Fibroblast of the conjunctiva (primary cell): ENCODE results near the gene VAMP5.
"Not testable (repeated sequence)": the region's sequence is repeated elsewhere in the genome, so short reads cannot be mapped to it uniquely, and the experiment has no call there.

ENCODE experiments used
- DNase-seq: peaks from one replicate; pipeline ENCODE4 v3.0.0-alpha.2; 2010; ENCODE audit warnings: low read depth

VAMP5 gene

DNA sequence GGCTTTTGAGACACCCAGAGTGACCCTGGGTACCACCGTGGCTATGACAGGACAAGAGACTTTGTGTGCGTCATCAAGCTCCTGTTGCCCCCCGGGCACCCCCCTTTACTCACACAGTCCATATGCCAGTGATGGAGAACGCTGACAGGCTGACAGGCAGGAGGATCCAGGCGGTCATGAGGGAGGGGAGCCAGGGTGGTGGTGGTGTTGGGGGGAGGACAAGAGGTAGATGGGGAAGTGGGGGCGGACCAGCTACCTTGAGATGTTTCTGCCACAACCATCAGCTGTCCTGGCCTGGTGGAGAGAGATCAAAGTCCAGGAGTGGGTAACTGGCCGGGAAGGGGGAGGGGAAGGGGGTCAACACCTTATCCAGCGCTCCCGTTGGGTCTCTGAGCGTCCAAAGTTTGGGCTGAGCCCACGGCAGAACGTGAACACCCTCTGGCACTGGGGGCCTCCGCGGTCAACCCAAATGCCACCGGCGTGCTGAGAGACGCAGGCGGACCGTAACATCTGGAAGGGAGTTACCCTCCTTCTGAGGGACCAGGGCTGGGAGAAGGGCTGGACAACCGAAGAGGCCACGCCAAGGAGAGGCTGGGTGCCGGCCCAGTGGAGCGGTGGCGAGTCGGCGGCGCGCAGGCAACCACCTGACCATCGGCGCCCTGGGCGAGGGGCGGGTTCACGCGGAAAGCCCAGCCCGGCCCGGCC is 17.7 kb downstream of the VAMP5 start:
- no peak for DNase-seq

DNA sequence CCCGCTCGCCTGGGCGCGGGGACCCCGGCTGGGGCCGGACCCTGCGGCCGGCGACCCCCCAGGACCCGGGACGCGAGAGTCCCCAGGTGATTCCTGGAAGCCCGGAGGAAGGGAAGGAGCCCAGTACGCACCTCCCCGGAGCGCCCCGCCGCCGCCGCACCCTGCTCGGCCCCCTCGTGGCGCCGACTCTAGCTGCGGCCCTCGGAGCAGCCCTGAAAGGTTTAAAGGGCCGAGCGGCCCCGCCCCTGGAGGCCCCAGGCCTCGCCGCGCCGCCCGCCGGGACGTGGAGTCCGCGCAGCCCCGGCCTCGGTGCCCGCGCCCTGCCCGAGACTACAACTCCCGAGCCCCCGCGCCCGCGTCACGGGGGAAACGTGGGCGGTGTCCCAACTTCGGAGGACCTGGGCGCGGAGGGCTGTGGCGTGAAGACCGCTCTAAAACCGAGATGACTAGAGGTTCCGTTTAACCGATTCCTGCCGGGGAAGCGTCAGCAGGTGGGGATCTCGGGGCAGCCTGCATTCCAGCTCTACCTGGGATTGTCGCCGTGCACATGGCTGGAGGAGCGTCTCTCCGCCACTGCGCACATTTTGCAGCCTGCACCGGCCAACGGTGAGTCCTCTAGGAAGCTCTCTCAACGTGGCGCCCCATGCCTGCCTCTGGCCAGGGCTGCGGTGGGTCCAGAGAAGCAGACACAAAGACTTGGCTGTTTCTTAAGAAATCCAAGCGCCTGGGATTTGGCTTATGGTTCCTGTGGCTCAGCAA is 18.4 kb downstream of the VAMP5 start, which contains the start of gene TMEM150A:
Gene TMEM150A, minus strand, starts transcription at position 223 of the 759 bp plus-strand sequence. CDS start 750 bp downstream, outside the sequence.
- peak; percentile 74 for DNase-seq

DNA sequence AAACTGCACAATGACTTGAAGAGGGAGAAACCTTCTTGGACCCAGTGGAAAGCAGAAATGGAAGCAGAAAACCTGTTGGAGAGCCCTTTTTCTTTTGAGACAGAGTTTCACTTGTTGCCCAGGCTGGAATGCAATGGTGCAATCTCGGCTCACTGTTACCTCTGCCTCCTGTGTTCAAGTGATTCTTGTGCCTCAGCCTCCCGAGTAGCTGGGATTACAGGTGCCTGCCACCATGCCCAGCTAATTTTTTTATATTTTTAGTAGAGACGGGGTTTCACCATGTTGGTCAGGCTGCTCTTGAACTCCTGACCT is 19.9 kb downstream of the VAMP5 start:
- not testable (repeated sequence) for DNase-seq

DNA sequence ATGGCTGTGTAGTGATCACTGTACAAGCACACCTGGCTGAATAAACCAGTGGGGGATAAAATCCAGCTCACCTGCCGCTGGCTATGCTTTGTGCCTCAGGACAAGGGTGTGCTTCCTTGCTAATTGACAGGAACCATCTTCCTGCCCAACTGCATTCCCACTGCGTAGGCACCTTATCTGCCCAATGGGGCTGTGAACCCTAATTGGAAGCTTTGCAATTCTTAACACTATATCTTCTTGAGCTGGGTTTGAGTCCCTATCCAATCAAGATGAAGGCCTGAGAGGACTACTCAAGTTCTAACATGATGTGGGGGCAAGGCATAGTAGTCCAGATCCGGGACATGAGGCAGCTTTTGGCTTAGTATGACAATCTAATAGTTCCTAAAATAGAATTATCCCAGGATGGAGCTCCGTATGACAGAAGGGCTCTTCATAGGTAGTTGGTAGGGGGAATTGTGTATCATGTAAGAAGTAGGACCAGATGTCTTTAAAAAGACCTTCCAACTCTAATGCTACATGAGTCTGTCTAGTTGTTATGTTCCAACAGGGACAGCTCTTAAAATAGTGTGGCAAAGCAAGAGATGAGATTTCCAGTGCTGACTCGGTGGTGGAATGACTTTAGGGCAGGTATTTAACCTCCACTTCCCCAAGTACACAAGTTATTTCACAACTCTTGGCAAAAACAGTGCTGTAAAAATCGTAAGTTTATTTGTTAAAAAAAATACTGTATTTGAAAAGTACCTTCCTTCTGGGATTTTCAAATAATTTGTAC is 20.5 kb downstream of the VAMP5 start:
- no peak for DNase-seq

DNA sequence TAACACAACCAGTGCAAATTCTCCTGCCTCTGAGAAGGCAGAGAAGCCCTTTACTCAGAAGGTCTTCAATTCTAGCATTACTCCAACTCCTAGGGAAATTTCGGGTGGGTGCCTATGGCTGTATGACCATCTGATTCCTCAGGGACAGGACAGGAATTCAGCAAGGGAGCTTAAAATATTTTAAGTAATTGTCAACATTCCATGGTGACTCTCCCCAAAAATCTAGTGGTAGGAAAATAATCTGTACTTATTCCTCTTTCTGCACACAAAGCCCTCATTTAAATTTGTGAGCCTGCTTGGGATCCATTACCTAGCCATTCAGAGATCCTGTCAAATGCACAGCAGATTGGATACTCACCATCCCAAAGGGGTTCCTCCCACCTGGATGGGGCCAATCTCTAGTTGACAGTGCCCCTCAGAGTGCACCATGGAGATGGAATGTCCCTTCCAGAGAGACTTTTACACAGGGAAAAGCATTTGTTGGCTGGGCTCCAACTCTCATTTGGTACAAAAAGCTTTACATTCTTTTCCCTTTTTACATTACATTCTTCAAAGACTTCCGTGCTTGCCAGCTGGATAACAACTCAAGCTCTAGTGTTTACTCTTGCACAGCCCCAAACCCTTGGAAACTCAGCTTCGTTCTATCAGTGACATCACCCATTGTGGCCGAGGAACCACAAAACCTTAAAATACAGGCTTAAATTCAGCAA is 21.3 kb downstream of the VAMP5 start:
- peak; percentile 48 for DNase-seq

DNA sequence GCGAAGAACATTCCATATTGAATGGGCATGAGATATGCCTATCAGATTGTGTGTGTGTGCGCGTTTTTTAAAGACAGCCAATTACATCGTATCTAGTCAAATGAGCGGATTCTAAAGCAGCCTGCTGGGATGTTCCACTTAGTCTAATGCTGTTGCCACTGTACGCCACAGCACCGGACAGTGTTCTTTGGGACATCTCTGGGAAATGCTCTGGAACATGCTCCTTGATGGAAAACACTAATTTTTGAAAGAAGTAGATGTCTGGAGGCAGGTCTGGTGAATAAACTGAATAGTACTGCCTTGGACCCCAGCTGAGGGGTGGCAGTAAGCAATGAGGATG is 21.9 kb downstream of the VAMP5 start:
- DNase-seq: no peak

DNA sequence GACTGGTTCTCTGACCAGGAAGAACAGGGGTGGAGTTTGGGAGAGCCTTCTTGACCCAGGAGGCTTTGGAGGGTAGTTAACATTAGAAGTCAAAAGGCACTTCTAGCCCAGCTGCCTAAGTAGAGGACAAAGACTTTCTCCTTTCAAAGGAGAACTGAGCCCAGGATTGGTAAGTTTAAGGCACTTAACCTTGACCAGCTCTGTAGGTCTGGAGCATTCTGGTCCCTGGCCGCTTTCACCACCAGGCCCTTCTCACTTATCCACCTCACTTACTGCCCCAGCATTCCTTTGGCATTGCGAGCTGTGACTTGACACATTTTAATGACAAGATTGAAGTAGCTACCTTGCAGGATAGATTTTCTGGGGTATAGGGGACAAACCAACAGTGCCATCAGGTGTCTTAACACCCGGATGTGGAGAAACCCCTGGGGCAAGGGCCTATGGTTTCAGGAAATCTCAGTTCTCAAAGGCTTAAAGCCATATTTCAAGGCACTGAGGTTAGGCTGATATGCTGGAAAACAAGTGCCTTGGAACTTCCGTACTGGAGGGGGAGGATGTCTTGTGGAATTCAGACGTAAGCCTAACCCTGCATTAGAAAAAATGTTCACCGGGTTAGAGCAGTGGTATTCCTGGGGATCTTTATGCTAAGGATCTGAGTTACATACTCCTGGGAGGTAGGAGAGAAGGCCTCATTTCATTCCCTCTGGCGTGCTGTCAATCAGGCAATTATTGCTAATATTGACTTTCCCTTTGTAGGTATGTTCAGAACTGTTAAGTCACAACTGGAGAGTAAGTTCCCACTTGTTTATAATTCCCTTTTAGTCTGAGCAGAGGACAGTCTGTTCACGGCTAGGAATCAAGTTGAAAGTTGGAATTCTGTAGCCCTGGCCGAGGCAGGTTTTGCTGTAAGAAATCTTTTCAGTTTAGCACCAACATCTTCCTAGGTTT is 23.3 kb downstream of the VAMP5 start:
- DNase-seq: no peak

DNA sequence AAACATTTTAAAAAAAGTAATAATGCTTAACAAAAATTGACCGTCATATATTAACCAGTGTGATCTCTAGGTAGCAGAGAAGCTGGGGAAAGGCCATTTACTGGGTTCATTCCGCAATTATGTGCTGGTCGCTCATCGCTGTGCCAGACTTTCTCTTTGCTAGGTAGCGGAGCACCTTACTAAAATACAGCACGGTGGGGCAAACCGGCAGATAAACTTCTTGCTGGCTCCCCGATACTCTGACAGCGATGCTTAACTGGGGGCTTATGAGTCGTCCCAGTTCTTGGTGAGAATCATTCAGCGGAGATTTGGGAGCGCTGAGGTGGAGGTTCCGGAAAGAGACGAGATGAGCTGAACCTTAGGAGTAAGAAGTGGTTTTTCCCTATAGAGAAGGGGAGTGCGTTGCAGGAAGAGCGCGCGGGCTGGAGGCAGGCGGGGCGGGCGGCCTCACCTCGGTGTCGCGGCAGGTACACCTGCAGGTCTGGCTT is 27.0 kb downstream of the VAMP5 start:
- no peak for DNase-seq

DNA sequence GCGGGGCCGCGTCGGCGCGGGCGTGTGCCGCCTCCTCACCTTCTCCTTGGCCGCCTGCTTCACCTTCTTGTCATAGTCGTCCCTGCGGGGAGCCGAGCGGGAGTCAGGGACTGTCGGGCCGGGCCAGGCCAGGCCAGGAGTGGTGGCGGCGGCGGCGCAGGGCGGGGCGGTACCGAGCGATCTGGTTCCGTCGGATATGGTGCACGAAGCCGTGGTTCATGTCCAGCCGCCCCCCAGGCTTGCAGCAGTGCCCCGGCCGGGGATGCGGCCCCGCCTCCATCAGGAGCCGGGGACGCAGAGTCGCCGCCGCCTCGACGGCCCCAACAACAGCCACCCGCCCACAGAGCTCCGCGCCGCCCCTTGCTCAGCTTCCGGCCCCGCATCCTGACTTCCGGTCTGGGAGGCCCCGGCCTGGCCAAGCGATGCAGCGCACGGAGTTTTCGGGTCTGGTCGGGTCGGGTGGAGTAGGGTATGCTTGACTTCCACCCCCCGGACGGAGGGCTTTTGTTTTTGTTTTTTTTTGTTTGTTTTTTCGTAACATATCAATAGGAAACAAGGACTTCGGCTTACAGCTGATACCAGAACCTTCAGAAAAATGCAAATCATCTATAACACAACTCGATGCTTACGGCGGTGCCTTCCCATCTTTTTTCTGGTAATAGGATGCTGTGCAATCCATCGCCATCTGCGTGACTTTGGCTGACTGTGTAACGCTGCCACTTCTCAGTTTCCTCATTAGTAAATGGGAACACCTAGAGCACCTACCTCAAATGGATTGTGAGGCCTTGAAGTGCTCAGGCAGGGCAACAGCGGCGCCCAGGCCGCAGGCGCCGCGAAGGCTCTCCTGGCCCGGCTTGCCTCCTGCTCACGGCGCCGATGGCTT is 27.7 kb downstream of the VAMP5 start, which contains the start of gene C2orf68:
Gene C2orf68, minus strand, starts transcription at position 362 of the 883 bp plus-strand sequence. Its CDS starts 82 bp downstream, at position 280.
- DNase-seq: peak; percentile 57

DNA sequence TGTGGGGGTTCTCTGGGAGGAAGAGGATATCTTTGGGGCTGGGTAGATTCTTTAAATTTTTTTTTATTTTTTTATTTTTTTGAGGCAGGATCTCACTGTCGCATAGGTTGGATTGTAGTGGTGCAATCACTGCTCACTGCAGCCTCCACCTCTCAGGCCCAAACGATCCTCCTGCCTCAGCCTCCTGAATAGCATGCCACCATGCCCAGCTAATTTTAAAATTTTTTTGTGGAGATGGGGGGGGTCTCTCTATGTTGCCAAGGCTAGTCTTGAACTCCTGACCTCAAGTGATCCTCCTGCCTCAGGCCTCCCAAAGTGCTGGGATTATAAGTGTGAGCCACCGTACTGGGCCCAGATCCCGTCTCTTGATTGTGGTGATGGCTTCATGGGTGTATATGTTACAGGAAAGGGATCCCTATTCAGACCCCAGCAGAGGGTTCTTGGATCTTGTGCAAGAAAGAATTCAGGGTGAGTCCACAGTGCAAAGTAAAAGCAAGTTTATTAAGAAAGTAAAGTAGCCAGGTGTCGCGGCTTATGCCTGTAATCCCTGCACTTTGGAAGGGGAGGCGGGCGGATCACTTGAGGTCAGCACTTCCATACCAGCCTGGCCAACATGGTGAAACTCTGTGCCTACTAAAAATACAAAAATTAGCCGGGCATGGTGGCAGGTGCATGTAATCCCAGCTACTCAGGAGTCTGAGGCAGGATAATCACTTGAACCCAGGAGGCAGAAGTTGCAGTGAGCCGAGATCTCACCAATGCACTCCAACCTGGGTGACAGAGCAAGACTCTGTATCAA is 29.7 kb downstream of the VAMP5 start:
- DNase-seq: no peak

DNA sequence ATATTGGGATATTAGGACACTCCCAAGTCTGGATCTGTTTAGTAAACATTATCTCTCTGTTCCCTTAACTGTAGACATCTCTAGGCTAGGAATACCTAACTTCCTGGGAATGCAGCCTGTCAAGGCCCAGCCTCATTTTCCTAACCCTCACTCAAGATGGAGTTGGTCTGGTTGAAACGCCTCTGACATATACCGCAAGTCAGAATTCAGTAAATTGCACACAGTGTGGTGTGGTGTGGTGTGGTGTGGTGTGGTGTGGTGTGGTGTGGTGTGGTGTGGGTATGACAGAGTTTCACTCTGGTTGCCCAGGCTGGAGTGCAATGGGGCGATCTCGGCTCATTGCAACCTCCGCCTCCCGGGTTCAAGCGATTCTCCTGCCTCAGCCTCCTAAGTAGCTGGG is 30.5 kb downstream of the VAMP5 start:
- DNase-seq: not testable (repeated sequence)

DNA sequence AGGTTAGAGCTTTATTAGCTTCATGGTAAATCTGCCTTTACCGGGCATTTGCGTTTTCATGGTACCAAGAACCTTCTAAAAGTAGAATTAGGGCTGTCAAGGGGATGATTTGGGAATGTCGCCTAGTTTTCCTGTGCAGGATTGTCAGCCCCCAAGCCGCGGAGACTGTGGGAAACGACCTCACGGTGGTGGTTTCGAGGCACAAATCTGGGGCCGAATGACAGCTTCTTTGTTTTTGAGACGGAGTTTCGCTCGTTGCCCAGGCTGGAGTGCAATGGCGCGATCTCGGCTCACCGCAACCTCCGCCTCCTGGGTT is 31.1 kb downstream of the VAMP5 start:
- no peak for DNase-seq

DNA sequence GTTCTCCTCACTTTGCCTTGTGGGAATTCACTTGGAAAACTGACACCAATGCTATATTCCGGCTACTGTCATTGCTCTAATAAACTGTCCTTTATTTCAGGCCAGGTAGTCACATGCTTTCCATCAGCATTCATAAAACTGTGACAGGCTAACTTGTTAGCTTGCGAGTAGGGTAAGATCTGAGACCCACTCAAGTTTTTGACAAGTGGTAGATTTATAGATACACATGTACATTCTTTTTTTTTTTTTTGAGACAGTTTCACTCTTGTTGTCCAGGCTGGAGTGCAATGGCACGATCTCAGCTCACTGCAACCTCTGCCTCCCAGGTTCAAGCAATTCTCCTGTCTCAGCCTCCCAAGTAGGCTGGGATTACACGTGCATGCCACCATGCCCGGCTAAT is 33.5 kb downstream of the VAMP5 start:
- not testable (repeated sequence) for DNase-seq

DNA sequence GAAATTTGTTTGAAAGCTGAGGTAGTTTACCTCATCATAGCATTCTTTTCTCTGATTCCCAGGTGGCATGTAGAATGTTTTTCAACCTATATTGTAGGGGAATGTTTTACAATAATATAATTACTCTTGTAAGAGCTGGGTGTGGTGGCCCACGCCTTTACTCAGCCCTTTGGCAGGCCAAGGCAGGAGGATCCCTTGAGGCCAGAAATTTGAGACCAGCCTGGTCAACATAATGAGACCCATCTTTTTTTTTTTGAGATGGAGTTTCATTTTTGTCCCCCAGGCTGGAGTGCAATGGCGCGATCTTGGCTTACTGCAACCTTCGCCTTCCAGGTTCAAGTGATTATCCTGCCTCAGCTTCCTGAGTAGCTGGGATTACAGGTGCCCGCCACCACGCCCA is 35.4 kb downstream of the VAMP5 start:
- no peak for DNase-seq

DNA sequence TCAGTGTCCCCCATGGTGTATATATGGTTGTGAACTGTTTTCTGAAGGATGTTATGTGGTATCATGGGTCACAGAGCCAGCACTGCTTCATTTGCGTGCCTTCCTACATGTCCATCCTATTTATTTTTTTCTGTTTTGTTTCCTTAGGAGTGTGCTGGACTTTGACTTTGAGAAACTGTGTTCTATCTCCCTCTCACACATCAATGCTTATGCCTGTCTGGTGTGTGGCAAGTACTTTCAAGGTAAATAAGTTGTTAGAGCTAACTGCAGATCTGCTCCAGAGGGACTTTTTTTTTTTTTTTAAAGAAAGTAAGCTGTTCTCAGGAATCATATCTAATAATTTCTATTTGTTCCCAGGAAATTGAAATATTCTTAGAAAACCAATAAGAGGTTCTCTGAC is 37.1 kb downstream of the VAMP5 start:
- no peak for DNase-seq

DNA sequence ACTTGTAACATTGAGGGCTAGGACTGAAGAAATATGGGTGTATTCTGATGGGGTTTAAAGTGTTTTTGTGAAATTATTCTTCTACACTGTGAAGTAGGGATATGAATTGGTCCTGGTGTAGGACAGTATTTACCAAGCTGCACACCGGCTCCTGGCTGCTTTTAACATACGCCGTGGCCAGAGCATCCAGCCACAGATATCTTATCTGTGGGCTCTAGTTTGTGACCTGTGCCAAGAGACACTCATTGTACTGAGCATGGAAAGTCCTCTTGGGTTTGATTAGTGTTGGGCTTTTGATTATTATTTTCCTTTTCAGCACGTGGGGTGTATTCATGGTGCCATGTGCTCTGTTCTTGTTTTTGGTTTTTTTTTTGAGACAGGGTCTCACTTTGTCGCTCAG is 39.8 kb downstream of the VAMP5 start:
- DNase-seq: no peak

DNA sequence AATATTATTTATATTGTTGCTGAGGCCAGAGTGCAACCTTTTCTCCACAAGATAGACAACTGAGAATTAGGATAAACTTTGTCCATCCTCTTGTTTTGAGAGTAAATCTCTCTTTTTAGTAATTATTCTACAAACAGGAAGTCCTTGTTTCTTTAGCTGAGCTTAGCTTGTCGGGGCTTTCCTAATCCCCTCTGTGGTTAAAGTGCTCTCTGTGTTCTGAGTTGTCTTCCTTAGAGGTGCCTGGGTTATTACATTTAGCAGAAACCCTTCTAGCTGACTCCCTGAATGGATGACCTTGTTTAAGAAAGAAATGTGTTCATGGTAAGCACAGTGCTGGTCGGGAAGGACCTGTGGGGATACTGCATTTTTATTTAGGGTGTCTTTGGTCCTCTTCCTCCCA is 44.4 kb downstream of the VAMP5 start:
- no peak for DNase-seq

DNA sequence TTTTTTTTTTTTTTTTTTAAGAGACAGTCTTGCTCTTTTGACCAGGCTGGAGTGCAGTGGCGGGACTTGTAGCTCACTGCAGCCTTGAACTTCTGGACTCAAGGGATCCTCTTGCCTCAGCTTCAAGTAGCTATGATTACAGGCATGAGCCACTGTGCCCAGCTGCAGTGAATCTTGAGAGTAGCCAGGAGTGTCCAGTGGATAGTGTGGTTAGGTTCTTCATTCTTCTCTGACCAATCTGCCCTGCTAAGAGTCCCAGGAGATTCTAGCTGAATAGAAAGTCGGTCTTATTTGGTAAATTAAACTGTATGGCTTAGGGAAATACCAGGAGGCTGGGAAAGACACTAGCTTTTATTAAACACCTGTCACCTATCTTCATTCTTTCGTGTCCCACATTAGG is 47.1 kb downstream of the VAMP5 start:
- no peak for DNase-seq

DNA sequence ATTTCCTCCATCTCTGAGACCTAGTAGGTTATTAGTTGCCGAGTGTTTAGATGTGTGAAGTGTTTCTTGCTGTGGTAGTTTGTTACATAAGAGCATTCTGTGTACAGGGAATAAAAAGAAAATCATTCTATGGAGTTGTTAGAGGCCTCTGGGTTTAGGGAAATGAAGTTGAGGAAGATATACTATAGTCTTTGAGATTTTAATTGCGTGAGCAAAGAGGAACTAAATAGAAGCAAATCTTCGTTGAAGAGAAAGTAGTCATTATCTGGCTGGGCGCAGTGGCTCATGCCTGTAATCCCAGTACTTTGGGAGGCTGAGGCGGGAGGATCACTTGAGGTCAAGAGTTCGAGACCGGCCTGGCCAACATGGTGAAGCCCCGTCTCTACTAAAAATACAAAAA is 50.8 kb downstream of the VAMP5 start:
- DNase-seq: no peak
